HepG2 (cell line): ENCODE measurements around the gene KRTCAP2. TPM values are rescaled to one million over a fixed set of nuclear protein-coding genes. Genes with fewer than 3 reads are reported as not detected.

Experiments used
- ATF7-NPFF ChIP-seq: sonication (generic); formaldehyde crosslinking; IDR thresholded peaks from 2 replicates; pipeline ENCODE4 v1.8.1; 2023; ENCODE audit warnings: mild to moderate bottlenecking, low read depth, missing genetic modification reagents, moderate library complexity
- CEBPB ChIP-seq: IDR thresholded peaks from 2 replicates; pipeline ENCODE4 v1.6.1; 2011; ENCODE audit warnings: low read depth, low read length, improper control_type of control experiment, borderline replicate concordance
- CSRNP1 ChIP-seq: sonication (generic); formaldehyde crosslinking; IDR thresholded peaks from 2 replicates; pipeline ENCODE4 v1.8.1; 2023; ENCODE audit warnings: mild to moderate bottlenecking, missing genetic modification reagents
- DBP ChIP-seq: sonication (generic); formaldehyde crosslinking; IDR thresholded peaks from 2 replicates; pipeline ENCODE4 v1.4.0; 2020; ENCODE audit warnings: missing genetic modification reagents; ENCODE audit errors: not compliant biosample characterization
- EED ChIP-seq: sonication (generic); formaldehyde crosslinking; IDR thresholded peaks from 2 replicates; pipeline ENCODE4 v1.5.0; 2020; ENCODE audit warnings: mild to moderate bottlenecking, missing genetic modification reagents
- EHMT2 ChIP-seq: fragments of 200-600 bp; sonication (generic); IDR thresholded peaks from 2 replicates; pipeline ENCODE4 v1.7.0; 2017; ENCODE audit warnings: antibody characterized with exemption, low read depth, low read length, borderline replicate concordance
- HNRNPUL1 ChIP-seq: fragments of 200-400 bp; formaldehyde crosslinking; IDR thresholded peaks from 2 replicates; pipeline ENCODE4 v1.6.1; 2017; ENCODE audit warnings: low read depth, mild to moderate bottlenecking, low read length, moderate library complexity
- MTF2 ChIP-seq: sonication (generic); formaldehyde crosslinking; IDR thresholded peaks from 2 replicates; pipeline ENCODE4 v1.5.0; 2020; ENCODE audit warnings: missing genetic modification reagents, borderline replicate concordance
- NCOA1 ChIP-seq: sonication (generic); formaldehyde crosslinking; IDR thresholded peaks from 2 replicates; pipeline ENCODE4 v1.9.0; 2021; ENCODE audit warnings: missing genetic modification reagents
- NFRKB ChIP-seq: fragments of 450-650 bp; IDR thresholded peaks from 2 replicates; pipeline ENCODE4 v1.6.1; 2017
- NR1H2 ChIP-seq: sonication (generic); formaldehyde crosslinking; IDR thresholded peaks from 2 replicates; pipeline ENCODE4 v1.8.1; 2022; ENCODE audit warnings: low read depth, missing genetic modification reagents, borderline replicate concordance
- SUZ12 ChIP-seq: fragments of 150-350 bp; IDR thresholded peaks from 2 replicates; pipeline ENCODE4 v1.6.1; 2014; ENCODE audit warnings: low read depth, low read length
- TRAFD1 ChIP-seq: sonication (generic); formaldehyde crosslinking; IDR thresholded peaks from 2 replicates; pipeline ENCODE4 v1.5.1; 2020; ENCODE audit warnings: missing genetic modification reagents, mild to moderate bottlenecking, borderline replicate concordance
- U2AF1 ChIP-seq: fragments of 200-400 bp; formaldehyde crosslinking; optimal IDR thresholded peaks from 2 replicates; pipeline ENCODE3; 2017; ENCODE audit warnings: mild to moderate bottlenecking, low read depth, low read length
- U2AF2 ChIP-seq: fragments of 200-400 bp; formaldehyde crosslinking; IDR thresholded peaks from 2 replicates; pipeline ENCODE4 v1.6.1; 2017; ENCODE audit warnings: low read depth, mild to moderate bottlenecking, low read length
- YEATS2 ChIP-seq: sonication (generic); formaldehyde crosslinking; IDR thresholded peaks from 2 replicates; pipeline ENCODE4 v1.4.0; 2020; ENCODE audit warnings: missing genetic modification reagents, borderline replicate concordance
- ZBTB14 ChIP-seq: sonication (generic); formaldehyde crosslinking; IDR thresholded peaks from 2 replicates; pipeline ENCODE4 v1.4.0; 2020; ENCODE audit warnings: missing genetic modification reagents
- ZNF207 ChIP-seq: fragments of 450-650 bp; IDR thresholded peaks from 2 replicates; pipeline ENCODE4 v1.6.1; 2016; ENCODE audit warnings: antibody characterized with exemption, borderline replicate concordance
- ZNF513 ChIP-seq: sonication (generic); formaldehyde crosslinking; conservative IDR thresholded peaks from 2 replicates; pipeline ENCODE4 v1.5.0; 2020; ENCODE audit warnings: missing genetic modification reagents
- ZNF552 ChIP-seq: sonication (generic); formaldehyde crosslinking; IDR thresholded peaks from 2 replicates; pipeline ENCODE4 v1.9.0; 2022; ENCODE audit warnings: missing genetic modification reagents, mild to moderate bottlenecking, borderline replicate concordance
- ZNF563 ChIP-seq: sonication (generic); formaldehyde crosslinking; IDR thresholded peaks from 2 replicates; pipeline ENCODE4 v1.8.0; 2022; ENCODE audit warnings: mild to moderate bottlenecking, moderate library complexity, missing genetic modification reagents
- ZNF775 ChIP-seq: sonication (generic); formaldehyde crosslinking; IDR thresholded peaks from 2 replicates; pipeline ENCODE4 v1.4.0; 2020; ENCODE audit warnings: missing genetic modification reagents, mild to moderate bottlenecking, moderate library complexity, borderline replicate concordance
- ZSCAN25 ChIP-seq: sonication (generic); formaldehyde crosslinking; IDR thresholded peaks from 2 replicates; pipeline ENCODE4 v1.8.0; 2022; ENCODE audit warnings: mild to moderate bottlenecking, missing genetic modification reagents
- polyA plus RNA-seq, 8 experiments: library from polyadenylated mRNA; depleted of rRNA in 3 of 8; stranded (reverse) in 7 of 8; unstranded in 1 of 8; fragments of >200 nt; fragmentation: Illumina TruSeq in 4 of 8; extraction: Trizol in 4 of 8; gene quantifications; 2 replicates each; pipeline versions ENCODE4 v1.2.1 to v1.2.3, GENCODE V29; 2011 to 2016; ENCODE audit warnings: low read depth in 4 of 8, missing spikeins in 1 of 8, mixed read lengths in 1 of 8; ENCODE audit not compliant: insufficient read depth in 1 of 8
- total RNA-seq, 5 experiments: library from RNA; depleted of rRNA; stranded (reverse); fragments of >200 nt; fragmentation: Illumina TruSeq; extraction: Trizol; gene quantifications; 2 replicates each; pipeline ENCODE4 v1.2.3, GENCODE V29; 2016; ENCODE audit warnings: low read depth in 1 of 5

Gene KRTCAP2
- total and polyA plus RNA-seq, 2 of the 13 experiments (the other 11 are each of a cell fraction or from before 2014, with no cell fraction given) = 77.3 to 79.4 TPM

- TF ChIP-seq ZNF207 = no peak
- no peak for TF ChIP-seq ZNF513
- TF ChIP-seq CSRNP1 (CRISPR knock-in tag) = no peak; the same call in 1 of the 2 replicates
- 0 out of 2 replicates have a peak, but pooled peaks have one; percentile 23 for TF ChIP-seq ZNF563 (CRISPR knock-in tag)
- no peak for TF ChIP-seq ZNF552
- TF ChIP-seq YEATS2 (CRISPR knock-in tag) = peak; percentile 97; the same call in 1 of the 2 replicates
- TF ChIP-seq ZBTB14 (CRISPR knock-in tag) = no peak; the same call in 1 of the 2 replicates
- peak; percentile 69; the same call in 1 of the 2 replicates for TF ChIP-seq EED (CRISPR knock-in tag)
- 0 out of 2 replicates have a peak, but pooled peaks have one; percentile 47 for TF ChIP-seq TRAFD1
- 0 out of 2 replicates have a peak, but pooled peaks have one; percentile 29 for TF ChIP-seq ATF7-NPFF (CRISPR knock-in tag)
- peak; percentile 41; the same call in 1 of the 2 replicates for TF ChIP-seq ZSCAN25 (CRISPR knock-in tag)
- no peak for TF ChIP-seq EHMT2
- no peak for TF ChIP-seq HNRNPUL1
- TF ChIP-seq NCOA1 (CRISPR knock-in tag) = no peak
- TF ChIP-seq NR1H2 (CRISPR knock-in tag) = no peak
- 0 out of 2 replicates have a peak, but pooled peaks have one; percentile 23 for TF ChIP-seq MTF2
- TF ChIP-seq ZNF775 (CRISPR knock-in tag) = no peak
- no peak for TF ChIP-seq CEBPB
- TF ChIP-seq U2AF1 = no peak
- TF ChIP-seq NFRKB = no peak
- no peak for TF ChIP-seq SUZ12
- no peak for TF ChIP-seq U2AF2
- TF ChIP-seq DBP (CRISPR knock-in tag) = no peak
Observed at GRCh38 chr1:155172732-155173477, at the start of gene KRTCAP2 (continued).
